K562 (cell line): ENCODE results near the gene ANAPC5. TPM values are rescaled to one million over a fixed set of nuclear protein-coding genes. Genes with fewer than 3 reads are reported as not detected.
A peak's percentile ranks its signal among the peaks of the same experiment; 100 is the strongest.

Experiments used
- ATAC-seq: fragments of 200-7000 bp; cut with Tn5 transposase; 3 replicates; pipeline ENCODE4 v1.9.1; 2020; ENCODE audit warnings: moderate library complexity
- BruUV-seq: library from RNA; stranded (reverse); fragments of 400-500 nt; replicated peaks from 2 replicates; lab custom pipeline; 2021; lab: Mats Ljungman, UMichigan
- CTCF ChIA-PET: fragments of 300-600 bp; formaldehyde crosslinking; extraction: SDS; loops from one replicate; lab custom pipeline; 2021; ENCODE audit warnings: low intra/inter-chr PET ratio; lab: Yijun Ruan, JAX
- POLR2A ChIA-PET: fragments of 300-600, 350-650 bp; sonication (Branson Sonifier 250); formaldehyde crosslinking; extraction: SDS; loops from one replicate; lab custom pipeline; 2021; ENCODE audit warnings: antibody characterized with exemption, inconsistent platforms; lab: Yijun Ruan, JAX
- DNase-seq, 4 experiments: peaks; one replicate each; pipeline versions ENCODE4 v3.0.0 to v3.0.0-alpha.2; 2011 to 2018; ENCODE audit warnings: low spot score in 3 of 4, mixed read lengths in 3 of 4; ENCODE audit errors: extremely low read depth in 1 of 4
- FAIRE-seq: peaks from 2 replicates; lab custom pipeline; 2011; peaks lifted over from hg19 to GRCh38; lab: Jason Lieb, UNC
- H2AFZ ChIP-seq: 2 replicates; pipeline ENCODE4 v1.6.0; 2011; ENCODE audit warnings: low read depth, low read length, control low read depth, inconsistent platforms
- H3K27ac ChIP-seq: fragments of 200-600 bp; 3 replicates; pipeline ENCODE4 v1.8.0; 2011; ENCODE audit warnings: low read depth, mild to moderate bottlenecking, control low read depth, inconsistent platforms, low read length, moderate library complexity, mixed read lengths; ENCODE audit errors: extremely low read depth
- H3K27me3 ChIP-seq, 2 experiments: fragments of 300-600 bp in 1 of 2; 2 replicates in 1 of 2; 3 replicates in 1 of 2; pipeline versions ENCODE4 v1.6.0 to v1.8.0; 2011; ENCODE audit warnings: inconsistent platforms in 2 of 2, low read length in 2 of 2, mild to moderate bottlenecking in 1 of 2, mixed read lengths in 1 of 2, moderate library complexity in 1 of 2; ENCODE audit not compliant: control insufficient read depth in 2 of 2, insufficient read depth in 2 of 2
- H3K36me3 ChIP-seq: fragments of 300-600 bp; 3 replicates; pipeline ENCODE4 v1.8.0; 2011; ENCODE audit warnings: mild to moderate bottlenecking, low read length, inconsistent platforms; ENCODE audit not compliant: control insufficient read depth, insufficient read depth
- H3K4me1 ChIP-seq, 2 experiments: fragments of 200-600 bp in 1 of 2; replicated peaks in 1 of 2; 2 replicates in 1 of 2; 3 replicates in 1 of 2; pipeline versions ENCODE4 v1.5.1 to v1.8.0; 2011; ENCODE audit warnings: inconsistent platforms in 2 of 2, low read length in 2 of 2, mild to moderate bottlenecking in 1 of 2, mixed read lengths in 1 of 2, moderate library complexity in 1 of 2; ENCODE audit not compliant: control insufficient read depth in 2 of 2, insufficient read depth in 2 of 2
- H3K4me2 ChIP-seq: 2 replicates; pipeline ENCODE4 v1.6.1; 2011; ENCODE audit warnings: low read length, control low read depth, inconsistent platforms, mixed read lengths; ENCODE audit not compliant: insufficient read depth
- H3K4me3 ChIP-seq: fragments of 200-600 bp; sonication (generic), shearing (Covaris generic); 2 replicates; pipeline ENCODE4 v1.5.1; 2016; ENCODE audit warnings: control low read depth, inconsistent platforms
- H3K79me2 ChIP-seq: fragments of 200-600 bp; 3 replicates; pipeline ENCODE4 v1.8.0; 2011; ENCODE audit warnings: low read length, inconsistent platforms; ENCODE audit not compliant: control insufficient read depth, insufficient read depth
- H3K9ac ChIP-seq, 2 experiments: 2 replicates each; pipeline versions ENCODE4 v1.6.0 to v1.6.1; 2011; ENCODE audit warnings: low read depth in 2 of 2, low read length in 2 of 2, control low read depth in 1 of 2, inconsistent platforms in 1 of 2, mild to moderate bottlenecking in 1 of 2, mixed read lengths in 1 of 2; ENCODE audit not compliant: insufficient read depth in 1 of 2
- H3K9me1 ChIP-seq: one replicate; pipeline ENCODE4 v1.6.0; 2011; ENCODE audit warnings: inconsistent platforms, mild to moderate bottlenecking, low read length, moderate library complexity; ENCODE audit not compliant: control insufficient read depth, insufficient read depth
- H3K9me3 ChIP-seq: replicated peaks from 2 replicates; pipeline ENCODE4 v1.5.1; 2011; ENCODE audit warnings: low read depth, low read length, inconsistent platforms; ENCODE audit not compliant: control insufficient read depth, insufficient read depth
- H4K20me1 ChIP-seq: replicated peaks from 2 replicates; pipeline ENCODE4 v1.6.1; 2011; ENCODE audit warnings: low read length, inconsistent platforms, mixed read lengths; ENCODE audit not compliant: control insufficient read depth, insufficient read depth
- CREB3L1 ChIP-seq: fragments of 450-650 bp; IDR thresholded peaks from 2 replicates; pipeline ENCODE4 v1.6.1; 2014; ENCODE audit warnings: low read depth, mild to moderate bottlenecking, moderate library complexity, borderline replicate concordance
- ETV5 ChIP-seq: sonication (generic); formaldehyde crosslinking; IDR thresholded peaks from 2 replicates; pipeline ENCODE4 v1.4.0; 2020; ENCODE audit warnings: low read depth, mild to moderate bottlenecking, missing genetic modification reagents
- FIP1L1 ChIP-seq: fragments of 200-400 bp; formaldehyde crosslinking; IDR thresholded peaks from 2 replicates; pipeline ENCODE4 v1.6.1; 2018; ENCODE audit warnings: mild to moderate bottlenecking, low read depth, low read length; ENCODE audit not compliant: poor library complexity, severe bottlenecking
- JUN ChIP-seq, 2 experiments: sonication (generic) in 1 of 2; formaldehyde crosslinking in 1 of 2; IDR thresholded peaks; 2 replicates each; pipeline versions ENCODE4 v1.6.1 to v1.8.0; 2012 to 2022; ENCODE audit warnings: borderline replicate concordance in 2 of 2, mild to moderate bottlenecking in 2 of 2, improper control_type of control experiment in 1 of 2, low read depth in 1 of 2, low read length in 1 of 2, missing genetic modification reagents in 1 of 2
- NFIC ChIP-seq: fragments of 450-650 bp; IDR thresholded peaks from 2 replicates; pipeline ENCODE4 v1.6.1; 2017; ENCODE audit warnings: mild to moderate bottlenecking, inconsistent platforms
- SIN3B ChIP-seq: fragments of 450-650 bp; IDR thresholded peaks from 2 replicates; pipeline ENCODE4 v1.6.1; 2017; ENCODE audit warnings: low read depth, mild to moderate bottlenecking, moderate library complexity
- ZNF740 ChIP-seq, 3 experiments: fragments of 200-800 bp in 1 of 3; sonication (Bioruptor generic) in 1 of 3; sonication (generic) in 1 of 3; formaldehyde crosslinking in 1 of 3; IDR thresholded peaks; 2 replicates each; pipeline versions ENCODE4 v1.6.1 to v1.8.0; 2016 to 2022; ENCODE audit warnings: mild to moderate bottlenecking in 2 of 3, missing compliant biosample characterization in 2 of 3, missing genetic modification characterization in 2 of 3, missing genetic modification reagents in 1 of 3
- WGBS: fragments of 100-300 bp; shearing (Covaris generic); methylation state at CpG from one replicate; pipeline ENCODE4 v1.1.6; 2016; ENCODE audit warnings: low coverage, mixed read lengths; ENCODE audit not compliant: insufficient coverage; ENCODE audit errors: missing lambda C conversion rate; 5-methylcytosine and 5-hydroxymethylcytosine counted together
- in situ Hi-C: fragments of 300-500 bp; cut with MboI; formaldehyde crosslinking; loops from 4 replicates; pipeline ENCODE4 v1.15.0; 2018; ENCODE audit warnings: inconsistent platforms, mixed read lengths
- intact Hi-C: fragments of 100-400 bp; cut with micrococcal nuclease; formaldehyde crosslinking; loops from 2 replicates; pipeline ENCODE4 v1.14.2; 2022
- polyA plus RNA-seq, 8 experiments: library from polyadenylated mRNA; depleted of rRNA in 4 of 8; stranded (reverse) in 5 of 8; unstranded in 3 of 8; fragments of >200 nt; fragmentation: Nextera tagmentation in 2 of 8; fragmentation: Illumina TruSeq in 1 of 8; extraction: Ambion mirVana in 2 of 8; extraction: Trizol in 1 of 8; gene quantifications; 2 replicates each; pipeline versions ENCODE4 v1.2.1 to v1.2.3, GENCODE V29; 2011 to 2014; ENCODE audit warnings: inconsistent platforms in 1 of 8, missing spikeins in 1 of 8
- total RNA-seq, 7 experiments: library from RNA; depleted of rRNA in 6 of 7; stranded (reverse); fragments of >200 nt in 6 of 7; fragmentation: Illumina TruSeq in 2 of 7; extraction: Trizol in 2 of 7; gene quantifications; 2 replicates each; pipeline versions ENCODE4 v1.2.1 to v1.2.3, GENCODE V29; 2011 to 2021; ENCODE audit warnings: low replicate concordance in 1 of 7
- TF ChIP-seq, protein P1 (sequence below), 2 experiments: IDR thresholded peaks in 1 of 2; conservative IDR thresholded peaks in 1 of 2; 2 replicates each; pipeline ENCODE4 v1.6.1; 2016; ENCODE audit warnings: low read depth in 2 of 2, mild to moderate bottlenecking in 1 of 2, missing compliant biosample characterization in 1 of 2, missing genetic modification characterization in 1 of 2, moderate library complexity in 1 of 2
- TF ChIP-seq, protein P2 (sequence below): sonication (generic); formaldehyde crosslinking; IDR thresholded peaks from 2 replicates; pipeline ENCODE4 v1.8.0; 2022; ENCODE audit warnings: mild to moderate bottlenecking, missing genetic modification reagents

The ANAPC5 gene
- total and polyA plus RNA-seq, 9 of the 15 experiments (the other 6 are each of a cell fraction or from before 2014, with no cell fraction given): 136 to 315 (median 197) TPM

DNA sequence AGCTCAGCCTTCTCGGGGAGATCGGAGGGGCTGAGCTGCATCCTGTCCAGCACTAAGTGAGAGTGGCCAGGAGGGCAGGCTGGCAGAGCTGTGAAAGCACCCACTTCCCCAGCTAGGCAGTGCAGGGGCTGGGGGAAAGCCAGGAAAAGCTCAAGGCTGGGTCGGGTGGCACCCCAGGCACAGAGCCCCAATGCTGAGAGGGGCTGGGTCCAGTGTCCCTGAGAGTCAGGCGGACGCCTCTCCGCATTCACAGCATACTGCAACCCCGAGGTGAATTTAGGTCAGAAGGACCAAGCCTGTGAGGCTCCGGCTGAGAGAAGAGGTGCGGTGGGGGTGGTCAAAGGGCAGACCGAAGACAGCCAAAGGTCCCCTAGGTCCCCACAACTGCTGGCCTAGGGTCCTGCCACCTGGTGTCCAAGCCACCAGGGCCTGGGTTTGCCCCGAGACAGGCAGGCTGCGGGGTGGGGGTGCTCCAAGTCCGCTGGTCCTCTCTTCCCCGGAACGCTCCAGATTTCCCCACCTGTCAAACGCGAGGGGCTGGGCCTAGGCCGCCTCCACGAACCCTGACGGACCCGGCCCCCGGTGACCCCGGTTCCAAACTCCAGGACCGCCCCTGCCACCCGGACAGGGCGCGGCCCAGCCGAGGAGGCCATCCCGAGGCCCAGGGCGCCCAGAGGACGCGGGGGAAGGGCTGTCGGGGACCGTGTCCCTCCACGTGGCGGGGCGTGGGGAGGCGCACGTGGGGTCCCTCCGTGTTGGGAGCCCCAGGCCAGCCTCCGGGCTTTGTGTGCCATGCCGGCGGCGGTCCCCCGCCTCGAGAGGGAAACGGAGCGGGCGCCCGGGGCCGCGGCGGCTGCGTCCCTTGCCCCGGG is 56.2 kb downstream of the ANAPC5 start:
- WGBS: 2% methylated on average over 19 of the region's 55 CpGs
- in situ Hi-C loops: no loop called here
- DNase-seq: peak; percentile 36 to 84 (median 65)
- H3K79me2 ChIP-seq: peaks cover 38% of the 10 kb centered on the region
- H3K27me3 ChIP-seq: no peaks in the 10 kb centered on the region
- ATAC-seq: peak; percentile 23
- peak overlapping the region; percentile 88 for H3K4me3 ChIP-seq
- peak overlapping the region; percentile 79 for H2AFZ ChIP-seq
- H3K4me2 ChIP-seq: peak overlapping the region; percentile 82
- peak; percentile 26 for FAIRE-seq
- peaks cover 23% of the 10 kb centered on the region; the same call in 2 of the 3 replicates for H3K36me3 ChIP-seq
- H3K9me1 ChIP-seq: no peaks in the 10 kb centered on the region
- CTCF ChIA-PET: no interaction called here
- peak overlapping the region; percentile 75 to 99 for H3K9ac ChIP-seq
- intact Hi-C loops: no loop called here
- peak overlapping the region; percentile 87 for H3K27ac ChIP-seq
- POLR2A ChIA-PET: interaction anchor here (0.6 to 1.0 kb wide), 9 partner anchors 7 to 129 kb away, joined by 3 to 6 read pairs (median 3); partner anchors contain the start of gene RNF34
- no peaks in the 10 kb centered on the region for H3K9me3 ChIP-seq
- no peaks in the 10 kb centered on the region; the same call in 1 of the 2 replicates for H4K20me1 ChIP-seq
- BruUV-seq: no TSS peak
- H3K4me1 ChIP-seq: peaks cover 12 to 22% of the 10 kb centered on the region in 2 experiments; a peak in 4 of 5 replicates
- peak; percentile 77 for TF ChIP-seq CREB3L1
- peak; percentile 62; the same call in 1 of the 2 replicates for TF ChIP-seq ZNF740 (CRISPR knock-in tag; IDR thresholded peaks at IDR 0.05)
- TF ChIP-seq ZNF740 (tag; IDR thresholded peaks at IDR 0.05): peak in 1 of 2 experiments; percentile 68; a peak in 1 of 4 replicates
- TF ChIP-seq, protein P1, sequence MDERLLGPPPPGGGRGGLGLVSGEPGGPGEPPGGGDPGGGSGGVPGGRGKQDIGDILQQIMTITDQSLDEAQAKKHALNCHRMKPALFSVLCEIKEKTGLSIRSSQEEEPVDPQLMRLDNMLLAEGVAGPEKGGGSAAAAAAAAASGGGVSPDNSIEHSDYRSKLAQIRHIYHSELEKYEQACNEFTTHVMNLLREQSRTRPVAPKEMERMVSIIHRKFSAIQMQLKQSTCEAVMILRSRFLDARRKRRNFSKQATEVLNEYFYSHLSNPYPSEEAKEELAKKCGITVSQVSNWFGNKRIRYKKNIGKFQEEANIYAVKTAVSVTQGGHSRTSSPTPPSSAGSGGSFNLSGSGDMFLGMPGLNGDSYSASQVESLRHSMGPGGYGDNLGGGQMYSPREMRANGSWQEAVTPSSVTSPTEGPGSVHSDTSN (CRISPR knock-in tag; IDR thresholded peaks at IDR 0.05; ENCODE audit: low read depth): peak; percentile 1; the same call in 1 of the 2 replicates
- TF ChIP-seq, protein P1 (tag; conservative IDR thresholded peaks at IDR 0.05; ENCODE audit: low read depth): no peak
- TF ChIP-seq ETV5 (CRISPR knock-in tag): peak; percentile 22; the same call in 1 of the 2 replicates
- 0 out of 2 replicates have a peak, but pooled peaks have one; percentile 32 for TF ChIP-seq SIN3B
- no peak for TF ChIP-seq NFIC
- no peak for TF ChIP-seq JUN (IDR thresholded peaks at IDR 0.05; ENCODE audit: borderline replicate concordance, low read depth, low read length)
- TF ChIP-seq JUN (CRISPR knock-in tag; IDR thresholded peaks at IDR 0.05; ENCODE audit: borderline replicate concordance): 0 out of 2 replicates have a peak, but pooled peaks have one; percentile 39
- peak; percentile 40 for TF ChIP-seq FIP1L1
- TF ChIP-seq, protein P2, sequence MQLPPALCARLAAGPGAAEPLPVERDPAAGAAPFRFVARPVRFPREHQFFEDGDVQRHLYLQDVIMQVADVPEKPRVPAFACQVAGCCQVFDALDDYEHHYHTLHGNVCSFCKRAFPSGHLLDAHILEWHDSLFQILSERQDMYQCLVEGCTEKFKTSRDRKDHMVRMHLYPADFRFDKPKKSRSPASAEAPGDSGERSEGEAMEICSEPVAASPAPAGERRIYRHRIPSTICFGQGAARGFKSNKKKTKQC (CRISPR knock-in tag): 0 out of 2 replicates have a peak, but pooled peaks have one; percentile 30
